Right forelimb (tissue), 1 donor: ENCODE results near the gene HBB.

ENCODE experiments used
- DNase-seq: peaks from one replicate; pipeline ENCODE4 v3.0.0-alpha.2; 2018

Gene HBB

DNA sequence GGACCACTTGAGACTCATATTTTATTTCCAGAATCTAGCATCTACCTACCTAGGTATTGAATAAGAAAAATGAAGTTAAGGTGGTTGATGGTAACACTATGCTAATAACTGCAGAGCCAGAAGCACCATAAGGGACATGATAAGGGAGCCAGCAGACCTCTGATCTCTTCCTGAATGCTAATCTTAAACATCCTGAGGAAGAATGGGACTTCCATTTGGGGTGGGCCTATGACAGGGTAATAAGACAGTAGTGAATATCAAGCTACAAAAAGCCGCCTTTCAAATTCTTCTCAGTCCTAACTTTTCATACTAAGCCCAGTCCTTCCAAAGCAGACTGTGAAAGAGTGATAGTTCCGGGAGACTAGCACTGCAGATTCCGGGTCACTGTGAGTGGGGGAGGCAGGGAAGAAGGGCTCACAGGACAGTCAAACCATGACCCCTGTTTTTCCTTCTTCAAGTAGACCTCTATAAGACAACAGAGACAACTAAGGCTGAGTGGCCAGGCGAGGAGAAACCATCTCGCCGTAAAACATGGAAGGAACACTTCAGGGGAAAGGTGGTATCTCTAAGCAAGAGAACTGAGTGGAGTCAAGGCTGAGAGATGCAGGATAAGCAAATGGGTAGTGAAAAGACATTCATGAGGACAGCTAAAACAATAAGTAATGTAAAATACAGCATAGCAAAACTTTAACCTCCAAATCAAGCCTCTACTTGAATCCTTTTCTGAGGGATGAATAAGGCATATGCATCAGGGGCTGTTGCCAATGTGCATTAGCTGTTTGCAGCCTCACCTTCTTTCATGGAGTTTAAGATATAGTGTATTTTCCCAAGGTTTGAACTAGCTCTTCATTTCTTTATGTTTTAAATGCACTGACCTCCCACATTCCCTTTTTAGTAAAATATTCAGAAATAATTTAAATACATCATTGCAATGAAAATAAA is 2.1 kb downstream of the HBB start:
- DNase-seq: no peak

DNA sequence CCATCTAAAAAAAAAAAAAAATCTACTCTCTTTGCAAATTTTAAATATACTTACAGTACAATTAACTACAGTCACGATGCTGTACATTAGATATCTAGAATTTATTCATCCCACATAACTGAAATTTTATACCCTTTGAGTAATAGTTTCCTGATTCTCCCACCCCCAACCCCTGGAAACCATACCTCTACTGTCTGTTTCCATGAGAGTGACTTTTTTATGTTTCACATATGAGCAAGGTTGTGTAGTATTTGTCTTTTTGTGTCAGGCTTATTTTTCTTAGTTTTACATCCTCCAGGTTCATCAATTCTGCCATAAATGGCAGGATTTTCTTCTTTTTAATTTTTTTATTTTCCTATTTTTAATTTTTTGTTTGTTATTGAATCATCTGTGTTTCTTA is 3.2 kb downstream of the HBB start:
- DNase-seq: no peak

DNA sequence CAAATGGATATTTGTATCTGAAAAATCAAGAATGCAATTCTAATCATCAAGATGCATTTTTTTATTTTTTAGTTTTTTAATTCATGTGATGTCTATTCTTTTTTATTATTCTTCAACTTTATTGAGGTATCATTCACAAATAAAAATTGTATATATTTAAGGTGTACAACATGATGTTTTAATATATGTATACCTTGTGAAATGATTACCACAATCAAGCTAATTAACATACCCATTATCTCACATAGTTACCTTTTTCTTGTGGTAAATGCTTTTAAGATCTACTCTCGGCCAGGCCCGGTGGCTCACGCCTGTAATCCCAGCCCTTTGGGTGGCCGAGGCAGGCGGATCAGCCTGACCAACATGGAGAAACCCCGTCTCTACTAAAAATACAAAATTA is 3.7 kb downstream of the HBB start:
- DNase-seq: no peak

DNA sequence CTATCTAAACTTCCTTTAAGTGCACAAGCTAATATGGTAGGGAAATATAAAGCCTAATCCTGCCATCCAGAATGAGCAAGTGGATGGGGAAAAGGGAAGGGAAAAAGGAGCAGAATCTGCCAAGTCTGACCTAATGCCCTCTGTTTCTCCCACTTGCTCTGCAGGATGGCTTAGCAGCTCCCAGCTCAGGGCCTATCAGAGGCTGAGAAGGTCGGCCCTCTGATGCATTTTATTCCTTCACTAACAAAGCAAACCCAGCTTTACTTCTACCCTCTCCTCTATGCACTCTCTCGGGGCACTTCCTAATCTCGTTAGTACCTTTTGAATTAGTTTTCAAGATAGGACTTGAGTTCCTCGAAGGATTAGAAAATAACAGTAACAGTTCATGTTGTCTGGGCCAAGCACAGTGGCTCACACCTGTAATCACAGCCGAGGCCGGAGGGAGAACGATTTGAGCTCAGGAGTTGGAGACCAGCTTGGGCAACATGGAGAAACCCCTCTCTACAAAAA is 16.4 kb downstream of the HBB start:
- no peak for DNase-seq

DNA sequence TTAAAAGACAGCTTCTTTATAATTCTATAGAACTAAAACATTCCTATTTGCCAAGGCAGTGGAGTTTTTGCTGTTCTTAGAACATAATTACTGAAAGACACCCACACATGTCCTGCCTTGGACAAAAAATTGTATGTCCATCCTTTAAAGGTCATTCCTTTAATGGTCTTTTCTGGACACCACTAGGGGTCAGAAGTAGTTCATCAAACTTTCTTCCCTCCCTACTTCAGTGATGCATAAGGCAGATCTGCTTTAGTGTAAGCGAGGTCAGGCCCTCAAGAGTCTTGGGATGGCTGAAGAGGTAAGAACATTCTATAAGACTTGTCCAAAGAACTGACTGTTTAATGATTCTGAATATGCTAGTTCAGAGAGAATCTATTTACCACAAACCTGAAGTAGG is 22.1 kb downstream of the HBB start:
- no peak for DNase-seq

DNA sequence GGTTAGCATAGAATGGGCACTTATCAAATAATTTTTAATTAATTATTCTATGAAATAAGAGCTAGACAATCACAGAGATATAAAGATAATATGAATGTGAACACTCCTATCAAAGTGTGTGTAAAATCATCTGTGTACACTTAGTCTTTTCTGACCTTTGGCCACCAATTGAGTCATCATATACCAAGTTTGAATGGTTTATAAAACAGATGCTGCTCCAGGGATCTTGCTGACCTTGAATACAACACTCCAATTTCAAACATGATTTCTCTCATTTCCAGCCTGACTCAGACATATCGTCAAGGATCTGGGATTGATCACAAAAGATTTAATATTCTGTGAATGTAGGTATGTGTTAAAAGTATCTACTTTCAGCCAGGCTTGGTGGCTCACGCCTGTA is 23.5 kb downstream of the HBB start:
- DNase-seq: no peak

DNA sequence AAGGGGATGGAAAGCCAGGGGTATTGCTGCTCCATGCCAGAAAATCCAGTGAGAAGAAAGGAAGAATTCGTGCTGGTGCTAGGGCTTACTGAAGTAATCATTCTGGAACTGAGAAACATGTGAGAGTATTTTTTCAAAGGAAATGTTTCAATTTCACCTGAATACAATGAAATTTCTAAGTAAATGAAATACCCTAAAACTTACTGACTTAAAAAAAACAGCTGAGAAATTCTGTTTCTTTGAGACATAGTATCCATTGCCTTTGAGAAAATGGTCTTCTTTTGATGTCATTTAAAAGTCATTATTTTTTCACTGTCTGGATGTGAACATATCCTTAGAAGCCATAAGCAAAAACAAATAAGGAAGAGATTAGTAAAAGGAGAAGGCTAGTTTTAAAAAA is 26.3 kb downstream of the HBB start, which contains the start of gene OR51V1:
OR51V1 (minus strand) TSS at position 101 of the 400 bp plus-strand sequence; CDS start at position 101, 0 bp downstream.
- DNase-seq: no peak

DNA sequence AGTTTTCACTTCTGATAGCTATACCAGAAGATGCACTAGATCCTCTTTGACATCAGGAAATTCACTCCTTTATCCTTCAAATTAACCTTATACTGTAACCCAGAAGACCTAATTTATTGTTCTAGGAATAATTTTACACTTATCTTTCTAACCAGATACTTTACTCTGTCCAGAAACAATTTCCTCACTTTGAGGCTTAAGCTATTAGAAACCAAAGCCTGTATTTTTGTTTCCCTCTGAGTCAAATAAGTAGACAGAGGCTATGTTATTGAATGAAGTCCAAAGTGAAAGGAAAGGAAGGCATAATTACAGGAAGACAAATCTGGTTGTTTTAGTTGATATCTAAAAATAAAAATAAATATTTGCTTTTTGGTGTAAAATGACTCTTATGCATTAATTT is 28.6 kb downstream of the HBB start:
- no peak for DNase-seq

DNA sequence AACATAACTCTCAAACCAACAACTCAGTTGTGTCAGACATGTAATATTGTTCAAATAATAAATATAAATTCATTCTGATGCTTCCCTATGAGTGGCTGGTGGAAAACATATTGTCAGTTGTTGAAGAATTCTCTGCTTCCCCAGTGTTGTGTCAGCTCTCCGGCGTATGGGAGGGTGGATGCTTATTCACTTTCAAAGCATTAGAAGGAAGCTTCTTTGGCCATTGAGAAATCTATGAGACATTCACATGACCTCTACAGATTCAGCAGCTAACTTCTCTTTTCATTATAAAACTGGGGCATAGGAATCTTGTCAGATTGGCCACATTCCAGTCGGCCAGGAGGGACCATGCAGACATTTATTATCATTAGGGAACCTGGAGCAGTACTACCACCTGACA is 29.3 kb downstream of the HBB start:
- no peak for DNase-seq

DNA sequence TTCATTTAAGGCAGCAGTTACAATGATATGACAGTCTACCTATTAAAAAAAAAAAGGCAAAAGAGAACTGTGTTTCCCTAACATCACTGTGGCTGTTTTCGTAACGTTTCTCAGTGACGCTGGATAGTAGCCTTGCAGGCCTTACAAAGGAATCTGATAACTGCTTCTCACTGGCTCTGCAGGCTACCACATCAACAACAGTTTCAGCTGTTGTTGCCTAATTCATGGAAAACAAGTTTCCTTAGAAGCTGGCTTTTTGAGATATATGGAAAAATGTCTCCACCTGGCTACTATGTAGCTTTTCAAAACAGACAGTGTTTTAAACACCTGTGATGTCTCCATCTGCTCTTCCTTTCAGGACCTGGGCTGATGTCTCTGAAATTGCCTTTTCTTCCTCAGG is 30.1 kb downstream of the HBB start:
- DNase-seq: no peak

DNA sequence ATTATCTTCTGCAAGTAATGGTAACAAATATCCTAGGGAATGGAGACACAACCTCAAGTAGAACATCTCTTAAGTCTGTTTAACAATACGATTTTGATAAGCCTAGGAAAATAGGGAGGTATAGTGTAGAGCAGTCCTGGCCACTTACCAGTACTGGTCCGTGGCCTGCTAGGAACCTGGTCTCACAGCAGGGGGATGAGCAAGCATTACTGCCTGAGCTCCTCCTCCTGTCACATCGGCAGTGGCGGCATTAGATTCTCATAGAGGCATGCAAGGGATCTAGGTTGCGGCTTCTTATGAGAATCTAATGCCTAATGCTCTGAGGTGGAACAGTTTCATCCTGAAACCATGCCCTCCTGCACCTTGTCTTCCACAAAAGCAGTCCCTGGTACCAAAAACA is 30.8 kb downstream of the HBB start:
- no peak for DNase-seq

DNA sequence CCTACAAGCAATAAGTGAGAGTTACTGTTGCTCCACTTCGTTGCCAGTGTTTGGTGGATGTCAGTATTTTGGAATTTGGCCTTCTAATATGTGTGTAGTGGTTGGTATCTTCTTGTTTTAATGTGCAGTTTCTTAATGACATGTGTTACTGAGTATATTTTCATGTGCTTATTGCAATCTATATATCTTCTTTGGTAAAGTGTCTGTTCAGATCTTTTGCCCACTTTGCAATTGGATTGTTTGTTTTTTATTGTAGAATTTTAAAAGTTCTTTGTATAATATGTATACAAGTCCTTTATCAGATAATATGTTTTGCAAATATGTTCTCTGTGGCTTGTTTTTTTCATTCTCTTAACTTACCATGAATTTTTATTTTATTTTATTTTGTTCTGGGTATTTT is 34.1 kb downstream of the HBB start:
- DNase-seq: no peak

DNA sequence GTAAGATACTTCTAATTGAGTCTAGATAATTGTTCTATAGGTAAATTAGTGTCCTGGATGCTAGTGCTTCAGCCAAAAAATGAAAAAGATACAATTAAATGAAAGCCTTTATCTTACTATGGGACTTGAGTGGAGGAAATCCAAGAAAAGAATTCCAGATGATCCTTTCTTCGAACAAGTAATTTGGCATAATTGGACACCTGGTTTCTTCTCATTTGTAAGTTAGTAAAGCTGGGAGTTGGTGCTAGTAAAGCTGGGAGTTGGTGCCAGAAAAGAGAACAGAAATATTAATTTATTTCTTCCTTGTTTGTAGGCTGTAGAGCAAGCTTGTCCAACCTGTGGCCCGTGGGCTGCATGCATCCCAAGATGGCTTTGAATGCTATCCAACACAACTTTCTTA is 38.7 kb downstream of the HBB start:
- no peak for DNase-seq

DNA sequence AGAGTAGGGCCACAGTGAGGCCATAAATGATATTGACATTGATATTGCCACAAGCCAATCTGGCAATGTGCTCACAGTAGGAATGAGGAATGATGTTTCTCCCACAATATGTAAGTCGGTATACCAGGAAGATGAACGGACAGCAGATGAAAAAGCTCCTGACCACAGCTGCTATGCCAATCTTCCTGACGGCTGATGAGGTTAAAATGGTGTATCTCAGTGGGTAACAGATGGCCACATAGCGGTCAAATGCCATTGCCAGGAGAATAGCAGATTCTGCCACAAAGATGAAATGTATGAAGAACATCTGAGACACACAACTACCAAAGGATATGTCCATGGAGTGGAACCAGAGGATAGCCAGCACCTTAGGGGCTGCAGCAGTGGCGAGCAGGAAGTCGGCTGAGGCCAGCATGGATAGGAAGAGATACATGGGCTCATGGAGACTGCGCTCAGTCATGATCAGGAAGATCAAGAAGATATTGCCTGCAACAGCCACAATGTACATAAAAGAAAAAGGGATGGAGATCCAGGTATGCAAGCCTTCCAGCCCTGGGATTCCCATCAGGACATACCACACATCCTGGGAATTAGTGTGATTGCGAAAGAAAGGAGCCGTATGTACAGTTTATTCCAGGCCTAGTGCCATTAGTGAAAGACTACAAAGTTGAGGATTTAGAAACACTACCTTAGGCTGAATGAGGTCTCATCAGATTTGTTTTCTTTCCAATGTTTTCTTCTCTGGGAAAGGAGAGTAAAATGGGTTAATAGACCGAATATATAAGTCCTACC is 48.6 kb downstream of the HBB start:
- DNase-seq: no peak
